HG03571 (cell line): ENCODE data around the gene CCL24.
"Not testable (repeated sequence)": the region's sequence is repeated elsewhere in the genome, so short reads cannot be mapped to it uniquely, and the experiment has no call there.

Source experiments
- ATAC-seq: cut with Tn5 transposase; IDR thresholded peaks from one replicate; pipeline ENCODE4 v1.9.1; 2021; ENCODE audit not compliant: unreplicated experiment

The CCL24 gene

GRCh38 chr7:75788154-75788847 is 25.3 kb downstream of the CCL24 start:
- ATAC-seq: not testable (repeated sequence)

- ATAC-seq: not testable (repeated sequence)
Observed at GRCh38 chr7:75783058-75783457, 30.5 kb downstream of the CCL24 start.

- not testable (repeated sequence) for ATAC-seq
Observed at GRCh38 chr7:75780647-75781273, 32.8 kb downstream of the CCL24 start.

- ATAC-seq: not testable (repeated sequence)
Observed at GRCh38 chr7:75779516-75779915, 34.1 kb downstream of the CCL24 start.

GRCh38 chr7:75779035-75779434 is 34.6 kb downstream of the CCL24 start:
- ATAC-seq: not testable (repeated sequence)

GRCh38 chr7:75776295-75776971 is 37.2 kb downstream of the CCL24 start:
- ATAC-seq: no peak

GRCh38 chr7:75773958-75774357 is 39.6 kb downstream of the CCL24 start:
- not testable (repeated sequence) for ATAC-seq

- no peak for ATAC-seq
Observed at GRCh38 chr7:75772081-75773077, 41.2 kb downstream of the CCL24 start, which contains the start of gene CCL26. TSS of gene CCL26 (minus strand) at chr7:75772211. CDS start at chr7:75772176, 35 bp downstream.

GRCh38 chr7:75771224-75771623 is 42.4 kb downstream of the CCL24 start:
- no peak for ATAC-seq

GRCh38 chr7:75762350-75762917 is 51.2 kb downstream of the CCL24 start:
- ATAC-seq: no peak

- not testable (repeated sequence) for ATAC-seq
Observed at GRCh38 chr7:75761801-75762200, 51.8 kb downstream of the CCL24 start.
